HCT116 (cell line): ENCODE data around the gene PRR14L. TPM values are rescaled to one million over a fixed set of nuclear protein-coding genes. Genes with fewer than 3 reads are reported as not detected.

ENCODE experiments used
- ATAC-seq: fragments of 200-7000 bp; cut with Tn5 transposase; 2 replicates; pipeline ENCODE4 v1.9.1; 2020; ENCODE audit warnings: mild to moderate bottlenecking, moderate library complexity
- BruUV-seq: library from RNA; stranded (reverse); fragments of 400-500 nt; replicated peaks from 2 replicates; lab custom pipeline; 2021; lab: Mats Ljungman, UMichigan
- CTCF ChIA-PET: fragments of 300-600 bp; sonication (Branson Sonifier 250); formaldehyde crosslinking; loops from one replicate; lab custom pipeline; 2021; ENCODE audit warnings: antibody characterized with exemption; lab: Charles Lee
- POLR2A ChIA-PET: fragments of 300-600, 350-600 bp; sonication (Branson Sonifier 250); formaldehyde crosslinking; loops from one replicate; lab custom pipeline; 2021; ENCODE audit warnings: antibody characterized with exemption; lab: Charles Lee
- RAD21 ChIA-PET, 2 experiments: fragments of 300-600 bp; sonication (Branson Sonifier 250); formaldehyde crosslinking; loops; one replicate each; lab custom pipeline; 2023; ENCODE audit warnings: low total read pairs in 2 of 2; ENCODE audit not compliant: uncharacterized antibody in 2 of 2, unreplicated experiment in 2 of 2, low non-redundant PET in 1 of 2; lab: Charles Lee
- DNase-seq: peaks from one replicate; pipeline ENCODE4 v3.0.0-alpha.2; 2010; ENCODE audit warnings: low read depth, low spot score
- H2AFZ ChIP-seq: fragments of 200-600 bp; shearing (Covaris generic), sonication (generic); 2 replicates; pipeline ENCODE4 v1.6.1; 2017; ENCODE audit warnings: low read depth, mixed run types, mixed read lengths, antibody characterized with exemption, low read length; ENCODE audit not compliant: poor library complexity, severe bottlenecking
- H3K27ac ChIP-seq: 2 replicates; pipeline ENCODE4 v1.5.1; 2012; ENCODE audit warnings: low read depth, low read length
- H3K27me3 ChIP-seq: fragments of 200-600 bp; sonication (generic); 2 replicates; pipeline ENCODE4 v1.6.1; 2016; ENCODE audit warnings: mixed run types, low read length, mixed read lengths; ENCODE audit not compliant: insufficient read depth
- H3K36me3 ChIP-seq, 2 experiments: fragments of 200-500 bp in 1 of 2; fragments of 200-600 bp in 1 of 2; sonication (Bioruptor generic) in 1 of 2; sonication (generic) in 1 of 2; 2 replicates each; pipeline versions ENCODE4 v1.5.1 to v1.6.1; 2014 to 2016; ENCODE audit warnings: low read length in 2 of 2, inconsistent platforms in 1 of 2, mixed read lengths in 1 of 2, mixed run types in 1 of 2; ENCODE audit not compliant: insufficient read depth in 2 of 2, control insufficient read depth in 1 of 2
- H3K4me1 ChIP-seq, 2 experiments: fragments of 200-600 bp in 1 of 2; sonication (generic) in 1 of 2; 2 replicates each; pipeline versions ENCODE4 v1.5.1 to v1.6.1; 2012 to 2017; ENCODE audit warnings: low read length in 2 of 2, inconsistent platforms in 1 of 2, mild to moderate bottlenecking in 1 of 2, mixed read lengths in 1 of 2, mixed run types in 1 of 2, moderate library complexity in 1 of 2; ENCODE audit not compliant: insufficient read depth in 2 of 2, control insufficient read depth in 1 of 2
- H3K4me2 ChIP-seq: fragments of 200-600 bp; sonication (generic); 2 replicates; pipeline ENCODE4 v1.6.1; 2017; ENCODE audit warnings: mixed run types, low read length, mixed read lengths
- H3K4me3 ChIP-seq, 2 experiments: fragments of 200-600 bp in 1 of 2; sonication (generic) in 1 of 2; replicated peaks in 1 of 2; 2 replicates each; pipeline ENCODE4 v1.5.1; 2011 to 2016; ENCODE audit warnings: low read length in 2 of 2, control low read depth in 1 of 2, low read depth in 1 of 2, mild to moderate bottlenecking in 1 of 2, mixed read lengths in 1 of 2, mixed run types in 1 of 2
- H3K79me2 ChIP-seq: fragments of 200-600 bp; sonication (generic); 2 replicates; pipeline ENCODE4 v1.6.1; 2017; ENCODE audit warnings: mild to moderate bottlenecking, mixed run types, low read length, moderate library complexity, mixed read lengths; ENCODE audit not compliant: insufficient read depth
- H3K9ac ChIP-seq: fragments of 200-600 bp; sonication (generic); 2 replicates; pipeline ENCODE4 v1.6.1; 2016; ENCODE audit warnings: low read length, mixed read lengths
- H3K9me2 ChIP-seq: fragments of 200-600 bp; sonication (generic), shearing (Covaris generic); 2 replicates; pipeline ENCODE4 v1.6.1; 2017; ENCODE audit warnings: mixed run types, mild to moderate bottlenecking, moderate library complexity; ENCODE audit not compliant: insufficient read depth
- H3K9me3 ChIP-seq, 2 experiments: fragments of 200-500 bp in 1 of 2; fragments of 200-600 bp in 1 of 2; sonication (Bioruptor generic) in 1 of 2; sonication (generic) in 1 of 2; 2 replicates each; pipeline ENCODE4 v1.6.1; 2014 to 2017; ENCODE audit warnings: low read length in 2 of 2, mixed read lengths in 2 of 2, inconsistent platforms in 1 of 2, low read depth in 1 of 2, mild to moderate bottlenecking in 1 of 2, mixed run types in 1 of 2, moderate library complexity in 1 of 2; ENCODE audit not compliant: control insufficient read depth in 1 of 2, insufficient read depth in 1 of 2
- H4K20me1 ChIP-seq: fragments of 200-600 bp; sonication (generic), shearing (Covaris generic); 2 replicates; pipeline ENCODE4 v1.6.1; 2017; ENCODE audit warnings: mixed run types, mild to moderate bottlenecking, moderate library complexity; ENCODE audit not compliant: insufficient read depth
- CBX3 ChIP-seq: IDR thresholded peaks from 2 replicates; pipeline ENCODE4 v1.6.1; 2012; ENCODE audit warnings: low read depth
- CEBPB ChIP-seq: IDR thresholded peaks from 2 replicates; pipeline ENCODE4 v1.6.1; 2012; ENCODE audit warnings: low read depth
- EGR1 ChIP-seq: IDR thresholded peaks from 2 replicates; pipeline ENCODE4 v1.6.1; 2012; ENCODE audit warnings: low read depth
- ELF1 ChIP-seq: IDR thresholded peaks from 2 replicates; pipeline ENCODE4 v1.6.1; 2012; ENCODE audit warnings: low read depth, borderline replicate concordance
- EZH2phosphoT487 ChIP-seq: fragments of 200-600 bp; IDR thresholded peaks from 2 replicates; pipeline ENCODE4 v1.6.1; 2018; ENCODE audit warnings: antibody characterized with exemption, borderline replicate concordance
- FOSL1 ChIP-seq: IDR thresholded peaks from 2 replicates; pipeline ENCODE4 v1.6.1; 2012; ENCODE audit warnings: low read depth
- JUND ChIP-seq: IDR thresholded peaks from 2 replicates; pipeline ENCODE4 v1.6.1; 2012
- POLR2A ChIP-seq: IDR thresholded peaks from 2 replicates; pipeline ENCODE4 v1.7.0; 2011; ENCODE audit warnings: borderline replicate concordance; ENCODE audit not compliant: insufficient read depth, insufficient read length; ENCODE audit errors: extremely low read depth
- POLR2AphosphoS5 ChIP-seq: IDR thresholded peaks from 2 replicates; pipeline ENCODE4 v1.6.1; 2011; ENCODE audit warnings: mild to moderate bottlenecking, low read depth, low read length, moderate library complexity
- SP1 ChIP-seq: IDR thresholded peaks from 2 replicates; pipeline ENCODE4 v1.6.1; 2012; ENCODE audit warnings: low read depth
- SRF ChIP-seq: IDR thresholded peaks from 2 replicates; pipeline ENCODE4 v1.6.1; 2012; ENCODE audit warnings: low read depth
- TCF7L2 ChIP-seq: IDR thresholded peaks from 2 replicates; pipeline ENCODE4 v1.7.0; 2011; ENCODE audit warnings: borderline replicate concordance, inconsistent platforms; ENCODE audit not compliant: insufficient read depth, insufficient read length; ENCODE audit errors: extremely low read depth
- YY1 ChIP-seq: IDR thresholded peaks from 2 replicates; pipeline ENCODE4 v1.6.1; 2011; ENCODE audit warnings: low read length, low read depth, moderate library complexity, mild to moderate bottlenecking; ENCODE audit not compliant: insufficient replicate concordance; ENCODE audit errors: extremely low read depth
- ZFX ChIP-seq: fragments of 450-650 bp; IDR thresholded peaks from 2 replicates; pipeline ENCODE4 v1.6.1; 2017
- ZNF274 ChIP-seq: fragments of 200-500 bp; sonication (Bioruptor generic); IDR thresholded peaks from 2 replicates; pipeline ENCODE4 v1.6.1; 2014; ENCODE audit warnings: mild to moderate bottlenecking, low read depth, low read length, inconsistent platforms
- intact Hi-C: fragments of 100-400 bp; cut with micrococcal nuclease; formaldehyde crosslinking; loops from 2 replicates; pipeline ENCODE4 v1.10.0; 2022
- total RNA-seq: library from RNA; stranded (reverse); gene quantifications from one replicate; pipeline ENCODE4 v1.2.1, GENCODE V29; 2021; ENCODE audit not compliant: unreplicated experiment
- TF ChIP-seq, protein P1 (sequence below), 3 experiments: fragments of 200-600 bp in 1 of 3; sonication (generic) in 1 of 3; IDR thresholded peaks in 2 of 3; conservative IDR thresholded peaks in 1 of 3; 2 replicates each; pipeline ENCODE4 v1.5.1; 2012 to 2017; ENCODE audit warnings: low read depth in 2 of 3, low read length in 2 of 3, antibody characterized with exemption in 1 of 3, borderline replicate concordance in 1 of 3, control low read depth in 1 of 3, mild to moderate bottlenecking in 1 of 3, mixed read lengths in 1 of 3, mixed run types in 1 of 3, moderate library complexity in 1 of 3; ENCODE audit not compliant: insufficient read depth in 1 of 3
- TF ChIP-seq, protein P2 (sequence below): IDR thresholded peaks from 2 replicates; pipeline ENCODE4 v1.6.1; 2012
- TF ChIP-seq, protein P3 (sequence below): IDR thresholded peaks from 2 replicates; pipeline ENCODE4 v1.6.1; 2011; ENCODE audit warnings: mild to moderate bottlenecking, low read length, moderate library complexity; ENCODE audit not compliant: insufficient replicate concordance; ENCODE audit errors: extremely low read depth

The PRR14L gene
- total RNA-seq, 1 experiment from 2014 or later: 61.5 TPM

DNA sequence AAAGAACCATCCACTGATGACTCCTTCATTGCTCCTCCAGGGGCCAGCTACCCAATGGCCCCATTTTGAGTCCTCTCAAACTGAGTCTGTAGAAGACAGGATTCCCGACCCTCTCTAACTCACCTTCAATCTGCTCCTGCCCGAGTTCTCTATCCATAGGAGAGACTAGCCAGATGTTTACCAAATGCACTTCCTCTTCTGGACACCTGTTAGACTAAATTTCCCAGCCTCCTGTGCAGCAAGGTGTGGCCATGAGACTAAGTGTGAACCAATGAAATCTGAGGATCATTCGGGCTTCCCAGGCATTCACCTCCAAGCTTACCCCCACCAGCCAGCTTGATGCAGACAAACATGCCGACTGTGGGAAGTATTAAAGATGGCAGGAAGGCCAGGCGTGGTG, 95.5 kb downstream of the PRR14L start:
- DNase-seq: no peak
- ChIA-PET CTCF (interaction anchor here (1.0 kb wide), 1 partner anchor 316 kb away, joined by 4 read pairs; no protein-coding TSS in a partner anchor), RAD21 (no interaction called here), POLR2A (interaction anchor here (0.7 kb wide), 1 partner anchor 8 kb away, joined by 4 read pairs; the partner anchor contains the start of gene PISD)
- Histone ChIP-seq H3K27me3 (no peaks in the 10 kb centered on the region), H3K79me2 (peaks cover 98% of the 10 kb centered on the region), H3K9ac (no peak overlapping the region), H3K4me2 (no peak overlapping the region), H4K20me1 (peaks cover 4% of the 10 kb centered on the region; the same call in 1 of the 2 replicates), H3K27ac (no peak overlapping the region), H3K9me2 (no peaks in the 10 kb centered on the region), H3K9me3 (no peaks in the 10 kb centered on the region), H3K36me3 (peaks cover 0 to 4% of the 10 kb centered on the region in 2 experiments; a peak in 1 of 4 replicates), H3K4me3 (no peak overlapping the region), H3K4me1 (peaks cover 10 to 54% of the 10 kb centered on the region in 2 experiments), H2AFZ (no peak overlapping the region)
- BruUV-seq: no TSS peak
- no peak for ATAC-seq
- TF ChIP-seq ELF1 (no peak), YY1 (no peak), EZH2phosphoT487 (no peak), FOSL1 (no peak), CBX3 (no peak), SRF (no peak), ZNF274 (no peak), TCF7L2 (no peak), POLR2A (no peak), JUND (no peak), ZFX (no peak), EGR1 (no peak), SP1 (no peak), CEBPB (no peak), POLR2AphosphoS5 (no peak)
- TF ChIP-seq, protein P1, sequence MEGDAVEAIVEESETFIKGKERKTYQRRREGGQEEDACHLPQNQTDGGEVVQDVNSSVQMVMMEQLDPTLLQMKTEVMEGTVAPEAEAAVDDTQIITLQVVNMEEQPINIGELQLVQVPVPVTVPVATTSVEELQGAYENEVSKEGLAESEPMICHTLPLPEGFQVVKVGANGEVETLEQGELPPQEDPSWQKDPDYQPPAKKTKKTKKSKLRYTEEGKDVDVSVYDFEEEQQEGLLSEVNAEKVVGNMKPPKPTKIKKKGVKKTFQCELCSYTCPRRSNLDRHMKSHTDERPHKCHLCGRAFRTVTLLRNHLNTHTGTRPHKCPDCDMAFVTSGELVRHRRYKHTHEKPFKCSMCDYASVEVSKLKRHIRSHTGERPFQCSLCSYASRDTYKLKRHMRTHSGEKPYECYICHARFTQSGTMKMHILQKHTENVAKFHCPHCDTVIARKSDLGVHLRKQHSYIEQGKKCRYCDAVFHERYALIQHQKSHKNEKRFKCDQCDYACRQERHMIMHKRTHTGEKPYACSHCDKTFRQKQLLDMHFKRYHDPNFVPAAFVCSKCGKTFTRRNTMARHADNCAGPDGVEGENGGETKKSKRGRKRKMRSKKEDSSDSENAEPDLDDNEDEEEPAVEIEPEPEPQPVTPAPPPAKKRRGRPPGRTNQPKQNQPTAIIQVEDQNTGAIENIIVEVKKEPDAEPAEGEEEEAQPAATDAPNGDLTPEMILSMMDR (IDR thresholded peaks at IDR 0.05 in 2 of 3, conservative IDR thresholded peaks at IDR 0.05 in 1 of 3; ENCODE audit: borderline replicate concordance in 1 of 3, insufficient read depth in 1 of 3, low read depth in 2 of 3, low read length in 2 of 3): no peak
- TF ChIP-seq, protein P2, sequence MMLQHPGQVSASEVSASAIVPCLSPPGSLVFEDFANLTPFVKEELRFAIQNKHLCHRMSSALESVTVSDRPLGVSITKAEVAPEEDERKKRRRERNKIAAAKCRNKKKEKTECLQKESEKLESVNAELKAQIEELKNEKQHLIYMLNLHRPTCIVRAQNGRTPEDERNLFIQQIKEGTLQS: no peak
- TF ChIP-seq, protein P3, sequence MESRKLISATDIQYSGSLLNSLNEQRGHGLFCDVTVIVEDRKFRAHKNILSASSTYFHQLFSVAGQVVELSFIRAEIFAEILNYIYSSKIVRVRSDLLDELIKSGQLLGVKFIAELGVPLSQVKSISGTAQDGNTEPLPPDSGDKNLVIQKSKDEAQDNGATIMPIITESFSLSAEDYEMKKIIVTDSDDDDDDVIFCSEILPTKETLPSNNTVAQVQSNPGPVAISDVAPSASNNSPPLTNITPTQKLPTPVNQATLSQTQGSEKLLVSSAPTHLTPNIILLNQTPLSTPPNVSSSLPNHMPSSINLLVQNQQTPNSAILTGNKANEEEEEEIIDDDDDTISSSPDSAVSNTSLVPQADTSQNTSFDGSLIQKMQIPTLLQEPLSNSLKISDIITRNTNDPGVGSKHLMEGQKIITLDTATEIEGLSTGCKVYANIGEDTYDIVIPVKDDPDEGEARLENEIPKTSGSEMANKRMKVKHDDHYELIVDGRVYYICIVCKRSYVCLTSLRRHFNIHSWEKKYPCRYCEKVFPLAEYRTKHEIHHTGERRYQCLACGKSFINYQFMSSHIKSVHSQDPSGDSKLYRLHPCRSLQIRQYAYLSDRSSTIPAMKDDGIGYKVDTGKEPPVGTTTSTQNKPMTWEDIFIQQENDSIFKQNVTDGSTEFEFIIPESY: no peak
- intact Hi-C loops: no loop called here
